SK-N-SH (cell line): ENCODE results near the gene TGFBR3.

Experiments used
- EP300 ChIP-seq, 2 experiments: IDR thresholded peaks; 2 replicates each; pipeline versions ENCODE4 v1.4.0 to v1.6.1; 2012; ENCODE audit warnings: borderline replicate concordance in 1 of 2, low read depth in 1 of 2, low read length in 1 of 2
- EZH2phosphoT487 ChIP-seq: fragments of 200-600 bp; sonication (generic); IDR thresholded peaks from 2 replicates; pipeline ENCODE4 v1.6.1; 2017; ENCODE audit warnings: low read depth, mixed run types, mild to moderate bottlenecking, antibody characterized with exemption, moderate library complexity, borderline replicate concordance
- JUND ChIP-seq: IDR thresholded peaks from 2 replicates; pipeline ENCODE4 v1.4.0; 2012
- RAD21 ChIP-seq: IDR thresholded peaks from 2 replicates; pipeline ENCODE4 v1.6.1; 2012; ENCODE audit warnings: mild to moderate bottlenecking, low read length
- RCOR1 ChIP-seq: fragments of 150-350 bp; IDR thresholded peaks from 2 replicates; pipeline ENCODE4 v1.6.1; 2017; ENCODE audit warnings: antibody characterized with exemption, low read length
- SIN3A ChIP-seq: IDR thresholded peaks from 2 replicates; pipeline ENCODE4 v1.6.1; 2012; ENCODE audit warnings: low read depth, mild to moderate bottlenecking, low read length, moderate library complexity, borderline replicate concordance
- SMC3 ChIP-seq: IDR thresholded peaks from 2 replicates; pipeline ENCODE4 v1.6.1; 2012; ENCODE audit warnings: low read depth, low read length, improper control_type of control experiment
- TAF1 ChIP-seq: IDR thresholded peaks from 2 replicates; pipeline ENCODE4 v1.6.1; 2012; ENCODE audit warnings: low read depth, mild to moderate bottlenecking, low read length, moderate library complexity, borderline replicate concordance
- TCF12 ChIP-seq: IDR thresholded peaks from 2 replicates; pipeline ENCODE4 v1.4.0; 2012
- TEAD4 ChIP-seq: IDR thresholded peaks from 2 replicates; pipeline ENCODE4 v1.4.0; 2012; ENCODE audit warnings: mild to moderate bottlenecking, borderline replicate concordance; ENCODE audit not compliant: insufficient read depth
- TF ChIP-seq, protein P1 (sequence below): fragments of 200-600 bp; sonication (generic); IDR thresholded peaks from 2 replicates; pipeline ENCODE4 v1.6.1; 2017; ENCODE audit warnings: antibody characterized with exemption, mild to moderate bottlenecking, moderate library complexity
- TF ChIP-seq, protein P2 (sequence below): fragments of 150-350 bp; IDR thresholded peaks from 2 replicates; pipeline ENCODE4 v1.6.1; 2017; ENCODE audit warnings: antibody characterized with exemption, low read length, low read depth, borderline replicate concordance

GRCh38 chr1:91682882-91683597 is 202.9 kb downstream of the TGFBR3 start:
- TF ChIP-seq EZH2phosphoT487 = no peak
- TF ChIP-seq, protein P1, sequence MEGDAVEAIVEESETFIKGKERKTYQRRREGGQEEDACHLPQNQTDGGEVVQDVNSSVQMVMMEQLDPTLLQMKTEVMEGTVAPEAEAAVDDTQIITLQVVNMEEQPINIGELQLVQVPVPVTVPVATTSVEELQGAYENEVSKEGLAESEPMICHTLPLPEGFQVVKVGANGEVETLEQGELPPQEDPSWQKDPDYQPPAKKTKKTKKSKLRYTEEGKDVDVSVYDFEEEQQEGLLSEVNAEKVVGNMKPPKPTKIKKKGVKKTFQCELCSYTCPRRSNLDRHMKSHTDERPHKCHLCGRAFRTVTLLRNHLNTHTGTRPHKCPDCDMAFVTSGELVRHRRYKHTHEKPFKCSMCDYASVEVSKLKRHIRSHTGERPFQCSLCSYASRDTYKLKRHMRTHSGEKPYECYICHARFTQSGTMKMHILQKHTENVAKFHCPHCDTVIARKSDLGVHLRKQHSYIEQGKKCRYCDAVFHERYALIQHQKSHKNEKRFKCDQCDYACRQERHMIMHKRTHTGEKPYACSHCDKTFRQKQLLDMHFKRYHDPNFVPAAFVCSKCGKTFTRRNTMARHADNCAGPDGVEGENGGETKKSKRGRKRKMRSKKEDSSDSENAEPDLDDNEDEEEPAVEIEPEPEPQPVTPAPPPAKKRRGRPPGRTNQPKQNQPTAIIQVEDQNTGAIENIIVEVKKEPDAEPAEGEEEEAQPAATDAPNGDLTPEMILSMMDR = no peak
- TF ChIP-seq EP300 (IDR thresholded peaks at IDR 0.05; ENCODE audit: borderline replicate concordance in 1 of 2, low read depth in 1 of 2, low read length in 1 of 2) = no peak
- no peak for TF ChIP-seq SIN3A
- no peak for TF ChIP-seq SMC3
- no peak for TF ChIP-seq TCF12
- TF ChIP-seq TAF1 = no peak
- TF ChIP-seq, protein P2, sequence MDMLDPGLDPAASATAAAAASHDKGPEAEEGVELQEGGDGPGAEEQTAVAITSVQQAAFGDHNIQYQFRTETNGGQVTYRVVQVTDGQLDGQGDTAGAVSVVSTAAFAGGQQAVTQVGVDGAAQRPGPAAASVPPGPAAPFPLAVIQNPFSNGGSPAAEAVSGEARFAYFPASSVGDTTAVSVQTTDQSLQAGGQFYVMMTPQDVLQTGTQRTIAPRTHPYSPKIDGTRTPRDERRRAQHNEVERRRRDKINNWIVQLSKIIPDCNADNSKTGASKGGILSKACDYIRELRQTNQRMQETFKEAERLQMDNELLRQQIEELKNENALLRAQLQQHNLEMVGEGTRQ = no peak
- no peak for TF ChIP-seq RAD21
- no peak for TF ChIP-seq RCOR1
- TF ChIP-seq JUND = no peak
- TF ChIP-seq TEAD4 = no peak
